ENCODE measurements around the gene PDLIM1.

PDLIM1 gene

GRCh38 chr10:95314192-95314918 is 23.6 kb upstream of the PDLIM1 start:
- FAIRE-seq = no peak

- FAIRE-seq = no peak
Measured at GRCh38 chr10:95312986-95313495, 22.2 kb upstream of the PDLIM1 start.

GRCh38 chr10:95312257-95312656 is 21.5 kb upstream of the PDLIM1 start:
- FAIRE-seq = no peak

GRCh38 chr10:95309958-95310357 is 19.2 kb upstream of the PDLIM1 start:
- FAIRE-seq = no peak

- FAIRE-seq = no peak
Measured at GRCh38 chr10:95308389-95309302, 17.8 kb upstream of the PDLIM1 start.

- no peak for FAIRE-seq
Measured at GRCh38 chr10:95306851-95307250, 16.0 kb upstream of the PDLIM1 start.

- FAIRE-seq = no peak
Measured at GRCh38 chr10:95306318-95306650, 15.5 kb upstream of the PDLIM1 start.

GRCh38 chr10:95305606-95306317 is 15.0 kb upstream of the PDLIM1 start:
- FAIRE-seq = no peak

- FAIRE-seq = no peak
Measured at GRCh38 chr10:95304976-95305375, 14.2 kb upstream of the PDLIM1 start.

- no peak for FAIRE-seq
Measured at GRCh38 chr10:95304463-95304862, 13.7 kb upstream of the PDLIM1 start.

- FAIRE-seq = no peak
Measured at GRCh38 chr10:95303950-95304349, 13.1 kb upstream of the PDLIM1 start.

GRCh38 chr10:95303535-95303934 is 12.7 kb upstream of the PDLIM1 start:
- no peak for FAIRE-seq

- FAIRE-seq = no peak
Measured at GRCh38 chr10:95300022-95300539, 9.3 kb upstream of the PDLIM1 start.

- FAIRE-seq = no peak
Measured at GRCh38 chr10:95297402-95297801, 6.6 kb upstream of the PDLIM1 start.

- no peak for FAIRE-seq
Measured at GRCh38 chr10:95296764-95297163, 6.0 kb upstream of the PDLIM1 start.

- FAIRE-seq = no peak
Measured at GRCh38 chr10:95295031-95295755, 4.4 kb upstream of the PDLIM1 start.

GRCh38 chr10:95293631-95294030 is 2.8 kb upstream of the PDLIM1 start:
- no peak for FAIRE-seq

GRCh38 chr10:95291365-95292039 is 699 bp upstream of the PDLIM1 start:
- FAIRE-seq = no peak

- no peak for FAIRE-seq
Measured at GRCh38 chr10:95289921-95290421, 832 bp downstream of the PDLIM1 start.

GRCh38 chr10:95289003-95289920 is 1.5 kb downstream of the PDLIM1 start:
- FAIRE-seq = no peak

Data from A204.1 (cell line).